Measurements from ENCODE around the gene ALG14. TPM values are rescaled to one million over a fixed set of nuclear protein-coding genes. Genes with fewer than 3 reads are reported as not detected.

The ALG14 gene
- total RNA-seq, 1 donor from 2014 or later: 5.0 TPM

DNA sequence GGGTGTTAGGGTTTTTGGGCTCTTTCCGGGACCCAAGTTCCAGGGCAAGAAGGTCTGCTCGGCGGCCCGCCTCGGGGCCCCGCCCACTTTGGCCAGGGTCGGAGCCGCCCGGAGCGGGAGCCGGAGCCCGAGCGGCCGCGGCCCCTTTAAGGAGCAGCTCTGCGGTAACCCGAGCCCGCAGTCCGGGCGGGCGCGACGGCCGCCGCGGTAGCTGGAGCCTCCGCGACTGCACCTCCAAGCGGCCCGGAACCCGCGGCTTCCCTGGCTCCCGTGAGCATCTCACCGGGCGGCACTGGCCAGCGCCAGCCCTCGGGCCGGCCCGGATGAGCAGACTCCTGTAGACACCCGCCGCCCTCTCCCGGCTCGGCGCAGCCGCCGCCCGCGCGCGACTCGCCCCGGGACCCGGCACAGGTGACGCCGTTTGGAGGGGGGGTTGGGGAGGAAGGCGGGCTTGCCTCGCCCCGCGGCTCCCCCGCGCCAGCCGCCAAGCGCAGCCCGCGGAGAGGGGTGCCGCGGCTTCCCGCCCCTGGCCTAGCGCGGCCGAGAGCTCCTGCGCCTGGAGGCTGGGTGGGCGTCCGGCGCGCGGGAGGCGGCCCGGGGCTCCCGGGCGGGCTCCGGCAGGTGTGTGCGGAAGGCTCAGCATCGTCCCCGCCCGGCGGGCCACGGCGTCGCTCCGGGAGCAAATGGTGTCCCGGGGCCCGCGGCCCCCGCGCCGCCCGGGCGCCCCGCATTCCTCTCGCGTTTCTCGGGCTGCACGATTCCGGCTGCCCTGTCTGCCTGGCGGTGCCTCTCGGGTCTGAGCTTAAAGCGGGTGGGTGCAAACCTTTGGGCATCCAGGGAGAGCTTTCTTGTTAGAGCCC is 44.7 kb upstream of the ALG14 start, which contains the start of gene TLCD4:
Gene TLCD4, plus strand, starts transcription at position 149 of the 860 bp plus-strand sequence. CDS start 26,547 bp downstream, outside the sequence.
- H3K4me3 Mint-ChIP-seq: peak within 1 kb of the TSS; percentile 97
- H3K9me3 Mint-ChIP-seq: no peaks in the 10 kb centered on the region
- peak; percentile 76 for DNase-seq (ENCODE audit: extremely low spot score, unreplicated experiment)
- TF ChIP-seq, protein P1, sequence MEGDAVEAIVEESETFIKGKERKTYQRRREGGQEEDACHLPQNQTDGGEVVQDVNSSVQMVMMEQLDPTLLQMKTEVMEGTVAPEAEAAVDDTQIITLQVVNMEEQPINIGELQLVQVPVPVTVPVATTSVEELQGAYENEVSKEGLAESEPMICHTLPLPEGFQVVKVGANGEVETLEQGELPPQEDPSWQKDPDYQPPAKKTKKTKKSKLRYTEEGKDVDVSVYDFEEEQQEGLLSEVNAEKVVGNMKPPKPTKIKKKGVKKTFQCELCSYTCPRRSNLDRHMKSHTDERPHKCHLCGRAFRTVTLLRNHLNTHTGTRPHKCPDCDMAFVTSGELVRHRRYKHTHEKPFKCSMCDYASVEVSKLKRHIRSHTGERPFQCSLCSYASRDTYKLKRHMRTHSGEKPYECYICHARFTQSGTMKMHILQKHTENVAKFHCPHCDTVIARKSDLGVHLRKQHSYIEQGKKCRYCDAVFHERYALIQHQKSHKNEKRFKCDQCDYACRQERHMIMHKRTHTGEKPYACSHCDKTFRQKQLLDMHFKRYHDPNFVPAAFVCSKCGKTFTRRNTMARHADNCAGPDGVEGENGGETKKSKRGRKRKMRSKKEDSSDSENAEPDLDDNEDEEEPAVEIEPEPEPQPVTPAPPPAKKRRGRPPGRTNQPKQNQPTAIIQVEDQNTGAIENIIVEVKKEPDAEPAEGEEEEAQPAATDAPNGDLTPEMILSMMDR (conservative IDR thresholded peaks at IDR 0.05): no peak
- peak within 1 kb of the TSS; percentile 87 for H3K27ac Mint-ChIP-seq
- H3K36me3 Mint-ChIP-seq: no peaks in the 10 kb centered on the region
- peaks cover 44% of the 10 kb centered on the region for H3K27me3 Mint-ChIP-seq
- H3K4me1 Mint-ChIP-seq (ENCODE audit: unreplicated experiment): peaks cover 10% of the 10 kb centered on the region

DNA sequence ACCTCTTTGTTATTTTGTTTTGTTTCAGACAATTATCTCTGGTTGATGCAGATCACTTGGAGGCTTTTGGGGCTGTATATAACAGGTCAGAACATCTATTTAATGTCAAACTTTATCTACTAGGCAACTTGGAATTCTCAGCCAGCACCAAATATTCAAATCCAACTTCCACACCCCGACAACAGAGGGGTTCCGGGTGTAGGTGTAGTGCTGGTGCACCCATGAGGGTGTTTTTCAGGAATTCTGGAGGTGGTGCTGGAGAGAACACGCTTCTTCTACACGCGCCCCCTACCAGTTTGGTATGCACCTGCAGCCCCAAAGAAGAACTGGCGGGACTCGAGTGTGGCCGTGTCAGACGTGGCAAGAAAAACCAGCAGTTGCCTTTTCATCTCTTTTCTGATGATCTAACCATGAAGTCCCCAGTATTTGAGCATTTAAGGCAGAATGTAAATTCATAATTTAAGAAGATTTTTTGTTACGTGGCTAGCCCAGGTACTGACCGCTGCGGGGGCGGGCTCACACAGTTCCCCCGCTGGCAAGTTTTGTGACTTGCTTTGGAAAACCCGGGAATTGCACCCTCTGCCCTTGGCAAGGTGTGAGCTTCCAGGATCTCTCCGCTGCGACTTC is 43.9 kb upstream of the ALG14 start:
- Mint-ChIP-seq H3K4me1 (ENCODE audit: unreplicated experiment) (peaks cover 7% of the 10 kb centered on the region), H3K9me3 (no peaks in the 10 kb centered on the region), H3K27ac (peak overlapping the region; percentile 87), H3K36me3 (no peaks in the 10 kb centered on the region), H3K27me3 (peaks cover 45% of the 10 kb centered on the region), H3K4me3 (peak overlapping the region; percentile 97)
- TF ChIP-seq, protein P1 (conservative IDR thresholded peaks at IDR 0.05): peak; percentile 82
- peak; percentile 70 for DNase-seq (ENCODE audit: extremely low spot score, unreplicated experiment)

DNA sequence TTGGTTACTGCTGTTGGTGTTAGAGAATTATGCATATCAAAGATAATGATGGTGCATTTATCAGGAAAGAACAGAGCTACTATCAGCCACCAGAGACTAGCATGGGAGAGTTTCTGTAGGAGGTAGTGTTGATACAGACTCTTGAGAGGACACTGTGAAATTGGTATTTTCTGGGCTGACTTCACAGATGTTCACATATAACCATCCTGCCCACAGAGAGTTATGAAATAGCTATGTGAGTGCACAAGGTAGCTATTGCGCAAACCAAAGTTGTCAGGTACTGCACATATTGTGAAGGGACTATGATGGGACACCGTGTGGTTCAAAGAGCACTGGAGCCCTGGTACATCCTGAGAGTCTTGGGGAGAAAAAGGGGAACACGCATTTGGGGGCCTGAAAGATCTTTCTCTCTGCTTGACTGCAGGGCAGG is 43.0 kb upstream of the ALG14 start:
- no peak for DNase-seq (ENCODE audit: extremely low spot score, unreplicated experiment)
- H3K27ac Mint-ChIP-seq: no peak overlapping the region
- no peaks in the 10 kb centered on the region for H3K9me3 Mint-ChIP-seq
- H3K27me3 Mint-ChIP-seq: peaks cover 48% of the 10 kb centered on the region
- TF ChIP-seq, protein P1 (conservative IDR thresholded peaks at IDR 0.05): no peak
- H3K36me3 Mint-ChIP-seq: no peaks in the 10 kb centered on the region
- H3K4me3 Mint-ChIP-seq: peak overlapping the region; percentile 76
- peaks cover 7% of the 10 kb centered on the region for H3K4me1 Mint-ChIP-seq (ENCODE audit: unreplicated experiment)

DNA sequence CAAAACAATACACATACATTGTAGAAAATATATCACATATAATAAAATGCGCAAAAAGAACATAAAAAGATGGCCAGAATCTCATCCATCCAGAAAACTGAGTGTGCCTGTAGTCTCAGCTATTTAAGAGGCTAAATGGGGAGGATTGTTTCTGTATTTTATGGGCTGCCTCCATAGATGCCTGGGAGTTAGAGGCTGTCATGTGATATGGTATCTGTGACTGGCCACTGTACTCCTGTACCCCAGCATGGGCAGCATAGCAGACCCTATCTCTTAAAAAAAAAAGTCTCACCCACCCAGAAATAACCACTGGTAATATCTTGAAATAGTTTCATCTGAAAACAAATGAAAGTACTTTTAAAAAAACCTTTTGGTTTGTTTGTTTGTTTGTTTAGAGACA is 40.9 kb upstream of the ALG14 start:
- no peak for DNase-seq (ENCODE audit: extremely low spot score, unreplicated experiment)
- Mint-ChIP-seq H3K4me3 (no peak overlapping the region), H3K4me1 (ENCODE audit: unreplicated experiment) (peaks cover 7% of the 10 kb centered on the region), H3K27ac (no peak overlapping the region), H3K9me3 (no peaks in the 10 kb centered on the region), H3K36me3 (no peaks in the 10 kb centered on the region), H3K27me3 (peaks cover 28% of the 10 kb centered on the region)
- TF ChIP-seq, protein P1 (conservative IDR thresholded peaks at IDR 0.05): no peak

DNA sequence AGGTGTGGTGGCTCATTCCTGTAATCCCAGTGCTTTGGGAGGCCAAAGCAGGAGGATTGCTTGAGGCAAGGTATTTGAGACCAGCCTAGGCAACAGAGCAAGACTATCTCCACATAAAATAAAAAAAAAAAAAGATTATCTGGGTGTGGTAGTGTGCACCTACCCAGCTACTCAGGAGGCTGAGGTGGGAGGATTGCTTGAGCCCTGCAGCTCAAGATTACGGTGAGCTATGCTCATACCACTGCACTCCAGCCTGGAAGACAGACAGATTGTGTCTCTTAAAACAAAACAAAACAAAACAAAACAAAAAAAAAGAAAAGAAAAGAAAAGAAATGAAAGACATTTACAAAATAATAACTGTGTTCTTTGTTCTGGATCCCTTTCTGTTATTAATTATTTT is 38.3 kb upstream of the ALG14 start:
- Mint-ChIP-seq H3K27ac (no peak overlapping the region), H3K4me1 (ENCODE audit: unreplicated experiment) (no peaks in the 10 kb centered on the region), H3K27me3 (peaks cover 12% of the 10 kb centered on the region), H3K36me3 (no peaks in the 10 kb centered on the region), H3K9me3 (no peaks in the 10 kb centered on the region), H3K4me3 (no peak overlapping the region)
- TF ChIP-seq, protein P1 (conservative IDR thresholded peaks at IDR 0.05): no peak
- no peak for DNase-seq (ENCODE audit: extremely low spot score, unreplicated experiment)
